NCI-H2227 treated with DMSO at 0.1 percent for 48 hours (cell line): ENCODE results near the gene NPPA.
"Not testable (repeated sequence)": the region's sequence is repeated elsewhere in the genome, so short reads cannot be mapped to it uniquely, and the experiment has no call there.

Experiments
- DNase-seq: peaks from one replicate; lab custom pipeline; 2025; lab: John Stamatoyannopoulos, UW

Gene NPPA

DNA sequence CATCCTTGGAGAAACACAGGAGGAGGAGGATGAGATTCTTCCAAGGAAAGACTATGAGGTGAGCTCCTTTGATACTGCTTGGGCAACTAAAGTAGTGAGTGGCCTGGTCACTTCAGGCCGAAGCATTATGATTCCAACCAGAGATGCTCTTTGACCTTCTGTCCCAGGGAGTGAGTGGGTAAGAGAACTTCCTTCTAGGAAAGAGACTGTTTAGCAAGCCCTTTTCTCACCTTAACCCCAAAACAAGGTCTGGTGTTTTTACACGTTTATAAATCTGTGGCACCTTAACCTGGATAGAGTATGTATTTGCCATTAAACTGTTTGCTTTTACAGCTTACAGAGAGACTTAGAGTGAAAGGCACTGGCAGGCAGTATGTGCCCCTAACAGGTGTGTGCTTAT, 40.5 kb downstream of the NPPA start:
- DNase-seq = no peak

DNA sequence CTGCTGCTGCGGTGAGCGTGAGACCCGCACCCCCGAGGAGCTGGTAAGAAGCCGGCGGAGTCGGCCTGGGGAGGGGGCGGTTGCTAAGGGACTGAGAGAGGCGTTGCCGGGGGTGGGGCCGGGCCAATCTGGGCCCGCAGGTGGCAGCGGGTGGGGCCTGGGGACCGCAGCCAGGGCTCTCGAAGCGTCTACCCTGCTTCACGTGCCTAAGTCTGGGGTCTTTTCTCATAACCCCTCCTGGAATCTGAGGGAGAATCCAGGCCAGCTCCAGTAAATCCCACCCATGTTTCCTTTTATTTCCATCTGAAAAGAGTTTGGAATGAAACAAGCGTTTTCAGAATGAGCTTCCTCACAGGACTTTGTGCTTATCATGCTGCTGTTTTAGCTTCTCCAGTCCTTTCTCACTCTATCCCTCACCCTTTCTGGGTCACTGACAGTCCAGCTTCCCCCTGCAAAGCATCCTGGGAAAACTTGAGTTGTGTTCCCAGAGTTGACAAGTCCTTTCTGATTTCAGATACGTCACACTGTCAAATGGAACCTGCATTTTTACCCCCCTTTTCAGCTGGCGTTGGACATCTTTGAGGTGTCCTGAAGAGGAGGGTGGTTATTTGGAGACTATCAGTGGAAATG, 41.2 kb downstream of the NPPA start:
- no peak for DNase-seq

DNA sequence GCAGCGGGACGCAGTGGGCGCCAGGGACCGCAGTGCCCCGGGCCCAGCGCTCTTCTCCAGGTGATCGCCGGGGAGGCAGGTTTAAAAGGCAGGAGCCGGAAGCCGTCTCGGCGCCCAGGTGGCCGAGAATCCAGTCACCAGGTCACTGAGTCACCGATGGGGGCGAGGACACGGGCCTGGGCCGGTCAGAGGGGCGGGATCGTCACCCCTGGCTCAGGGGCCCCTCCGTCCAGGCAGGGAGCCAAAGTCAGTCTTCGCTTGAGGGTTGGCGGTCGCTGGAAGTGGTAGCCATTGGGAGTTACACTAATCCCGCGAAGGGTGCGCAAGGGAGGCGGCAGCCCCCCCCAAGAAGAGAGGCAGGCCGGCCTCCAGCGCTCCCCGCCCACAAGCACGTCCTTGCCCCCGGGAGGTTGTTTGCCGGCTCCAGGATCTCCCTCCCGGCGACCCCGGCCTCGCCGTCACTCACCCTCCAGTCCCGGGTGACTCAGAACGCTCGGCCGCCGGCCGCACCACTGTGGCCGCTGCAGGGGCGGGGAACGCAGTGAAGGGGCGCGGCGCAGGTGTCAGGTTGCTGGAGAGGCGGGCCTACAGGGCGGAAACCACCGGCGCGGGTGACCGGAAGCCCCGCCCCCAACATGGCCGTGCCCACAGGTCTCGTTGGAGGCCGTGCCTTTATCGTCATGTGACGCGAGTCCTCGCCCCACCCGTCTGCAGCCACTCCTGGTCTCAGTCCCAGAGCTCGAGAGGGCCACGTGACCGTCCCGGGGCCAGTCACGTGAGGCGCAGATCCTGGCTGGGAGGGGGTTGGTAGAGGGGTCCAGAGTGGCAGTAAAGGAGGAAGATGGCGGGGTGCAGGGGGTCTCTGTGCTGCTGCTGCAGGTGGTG, 41.9 kb downstream of the NPPA start, which contains the start of the genes CLCN6 and MTHFR:
Gene CLCN6, plus strand, starts transcription at position 770 of the 885 bp plus-strand sequence. Its CDS starts 72 bp downstream, at position 842.
Gene MTHFR, minus strand, starts transcription at position 543 of the 885 bp plus-strand sequence. CDS start 2,848 bp downstream, outside the sequence.
- DNase-seq = peak; percentile 98

DNA sequence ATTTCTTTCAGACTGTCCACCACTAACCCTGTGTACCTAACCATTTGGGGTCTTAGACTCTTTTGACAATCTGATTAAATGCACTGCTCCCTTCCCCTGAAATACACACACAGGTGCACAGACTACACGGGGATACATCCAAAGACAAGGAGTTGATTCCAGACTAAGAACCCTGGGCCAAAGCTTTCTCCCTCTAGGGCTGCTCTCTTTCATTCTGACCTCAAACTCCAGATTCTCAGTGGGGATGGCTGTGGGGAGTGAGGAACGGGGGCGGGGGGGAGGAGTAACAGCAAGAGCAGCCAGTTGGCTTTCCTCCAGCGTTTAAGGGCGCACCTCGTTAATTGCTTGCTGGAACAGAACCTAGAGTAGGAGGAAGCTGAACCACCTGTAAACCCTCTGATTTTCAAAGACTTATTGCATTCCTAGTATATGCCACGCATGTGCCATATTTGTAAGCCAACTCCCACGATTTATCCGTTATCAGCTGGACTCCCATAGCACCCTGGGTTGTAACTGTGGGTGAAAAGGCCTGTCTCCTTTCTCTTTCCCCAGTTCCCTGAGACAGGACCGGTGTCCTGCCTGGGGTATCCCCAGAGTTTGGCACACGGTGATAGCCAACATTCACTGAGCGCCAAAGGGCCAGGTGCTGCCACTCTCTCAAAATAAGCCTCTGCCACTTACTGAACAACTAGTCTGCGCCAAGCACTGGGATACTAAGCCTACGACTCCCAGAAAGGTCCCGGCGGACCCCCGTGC, 42.7 kb downstream of the NPPA start:
- DNase-seq = peak; percentile 20

DNA sequence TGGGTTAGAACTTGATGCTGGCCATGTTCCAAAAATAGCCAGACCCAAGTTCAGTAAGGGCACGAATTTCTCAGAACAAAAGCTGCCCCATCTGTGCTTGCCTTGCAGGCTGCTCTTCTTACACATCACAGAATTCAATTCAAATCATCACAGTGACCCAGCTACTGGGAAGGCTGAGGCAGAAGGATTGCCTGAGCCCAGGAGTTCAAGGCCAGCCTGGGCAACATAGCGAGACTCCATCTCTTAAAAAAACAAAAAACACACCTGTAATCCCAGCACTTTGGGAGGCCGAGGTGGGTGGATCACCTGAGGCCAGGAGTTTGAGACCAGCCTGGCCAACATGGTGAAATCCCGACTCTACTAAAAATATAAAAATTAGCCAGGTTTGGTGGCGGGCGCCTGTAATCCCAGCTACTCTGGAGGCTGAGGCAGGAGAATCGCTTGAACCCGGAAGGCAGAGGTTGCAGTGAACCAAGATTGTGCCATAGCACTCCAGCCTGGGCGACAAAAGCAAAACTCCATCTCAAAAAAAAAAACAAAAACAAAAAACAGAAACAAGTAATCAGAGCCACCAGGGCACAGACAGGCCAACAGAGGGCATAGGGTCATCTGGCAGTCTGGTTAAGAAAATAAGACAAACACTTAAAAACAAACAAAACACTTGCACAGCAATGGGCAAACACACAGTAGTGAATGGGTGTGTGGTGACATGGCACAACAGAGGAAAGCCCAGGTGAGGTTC, 43.5 kb downstream of the NPPA start:
- not testable (repeated sequence) for DNase-seq

DNA sequence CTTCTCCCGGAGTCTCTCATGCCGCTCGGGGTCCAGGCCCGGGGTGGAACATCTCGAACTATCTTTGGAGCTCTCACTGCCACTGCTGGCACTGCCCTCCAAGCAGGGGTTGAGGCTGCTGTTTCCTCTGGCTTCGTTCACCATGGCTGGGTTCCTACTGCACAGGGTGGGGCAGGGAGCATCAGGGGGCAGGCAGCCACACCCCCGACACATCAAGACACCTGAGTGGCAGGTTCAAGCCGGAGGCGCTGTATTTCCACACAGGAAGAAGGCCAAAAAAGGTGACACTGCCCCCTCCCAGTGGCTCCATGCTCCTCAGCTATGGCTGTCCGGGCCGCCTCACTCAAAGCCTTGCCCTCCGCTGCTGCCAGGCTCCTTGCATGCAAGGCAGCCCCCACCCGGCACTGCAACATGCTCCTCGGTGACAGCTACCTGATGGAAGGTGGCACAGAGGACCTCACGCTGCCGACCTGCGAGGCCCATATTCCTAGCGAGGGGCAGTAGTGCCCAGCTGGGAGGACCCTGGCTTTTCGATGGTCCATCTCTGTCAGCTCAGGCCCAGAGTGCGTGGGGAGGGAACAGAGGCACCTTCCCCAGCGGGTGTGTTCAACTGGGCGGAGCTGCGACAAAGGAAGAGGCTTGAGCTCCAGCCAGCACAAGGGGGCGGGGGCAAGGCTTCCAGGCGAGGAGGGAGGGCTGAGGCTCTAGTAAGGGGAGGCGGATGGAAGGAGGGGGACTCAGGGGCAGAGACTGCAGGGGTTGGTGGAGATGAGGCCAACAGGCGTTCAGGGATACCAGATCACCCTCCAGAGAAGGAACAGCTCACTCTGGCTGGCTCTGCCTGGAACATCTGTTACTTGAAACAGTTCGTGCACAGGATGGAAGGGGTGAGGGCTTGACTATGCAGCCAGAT, 44.4 kb downstream of the NPPA start:
- peak; percentile 81 for DNase-seq

DNA sequence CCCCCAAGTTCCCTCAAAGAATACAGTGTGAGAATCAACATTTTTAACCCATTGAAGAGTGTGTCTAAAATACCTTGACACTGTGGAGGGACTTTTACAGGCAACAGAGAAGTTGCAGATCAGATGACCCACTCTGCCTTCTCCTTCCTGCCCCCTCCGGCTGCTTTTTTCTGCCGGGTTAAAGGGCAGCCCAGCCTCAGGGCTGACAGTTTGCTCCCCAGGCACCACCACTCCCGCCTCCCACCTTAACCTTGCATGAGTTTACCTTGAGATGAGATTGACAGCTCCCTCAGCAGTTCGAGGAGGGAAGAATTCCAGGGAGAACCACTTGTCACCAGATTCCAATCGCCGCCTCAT, 45.0 kb downstream of the NPPA start:
- DNase-seq = no peak

DNA sequence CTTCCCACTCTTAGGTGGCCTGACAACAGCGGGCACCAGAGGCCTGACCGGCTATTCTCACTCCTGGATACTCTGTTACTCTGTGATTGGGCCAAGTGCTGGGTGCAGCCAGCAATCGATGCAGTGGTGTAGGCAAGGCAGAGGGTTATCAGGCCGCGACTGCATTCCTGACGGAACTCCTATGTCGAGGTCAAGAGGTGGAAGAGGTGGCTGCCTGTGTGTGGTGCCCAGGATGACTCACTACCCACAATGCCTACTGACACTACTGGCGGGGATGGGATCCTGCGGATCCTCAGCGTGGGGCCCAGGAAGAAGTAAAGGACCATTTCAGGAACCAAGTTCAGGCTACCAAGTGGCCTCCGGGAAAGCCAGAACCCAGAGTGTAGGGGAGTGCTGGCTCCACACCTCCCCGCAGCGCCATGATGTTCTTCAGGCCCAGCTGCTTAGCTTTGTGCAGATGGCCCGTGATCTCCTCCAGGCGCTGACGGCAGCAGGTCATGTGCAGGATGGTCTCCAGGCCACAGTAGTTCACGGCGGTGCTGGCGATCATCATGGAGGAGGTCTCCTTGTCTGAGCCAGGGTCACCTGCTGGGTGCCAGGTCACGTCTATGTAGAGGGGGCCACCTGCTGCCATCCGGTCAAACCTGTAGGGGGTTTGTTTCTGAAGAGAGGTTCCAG, 46.7 kb downstream of the NPPA start:
- no peak for DNase-seq

DNA sequence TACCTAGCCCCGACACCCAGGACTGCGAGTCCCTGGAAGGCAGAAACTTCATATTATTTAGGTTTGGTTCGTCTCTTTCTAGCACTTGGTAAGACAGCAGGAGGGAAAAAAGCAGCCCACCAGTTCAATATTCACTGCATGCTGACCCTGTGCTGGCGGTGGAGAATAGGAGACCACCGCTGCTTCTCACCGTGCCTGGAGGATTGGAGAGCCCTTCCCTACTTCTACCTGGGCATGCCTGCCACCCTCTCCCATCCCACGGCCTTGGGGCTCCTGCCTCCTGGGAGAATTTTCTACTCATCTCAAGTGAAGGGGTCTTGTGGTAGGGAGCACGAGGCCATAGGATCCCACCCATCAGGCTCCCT, 47.2 kb downstream of the NPPA start:
- DNase-seq = no peak

DNA sequence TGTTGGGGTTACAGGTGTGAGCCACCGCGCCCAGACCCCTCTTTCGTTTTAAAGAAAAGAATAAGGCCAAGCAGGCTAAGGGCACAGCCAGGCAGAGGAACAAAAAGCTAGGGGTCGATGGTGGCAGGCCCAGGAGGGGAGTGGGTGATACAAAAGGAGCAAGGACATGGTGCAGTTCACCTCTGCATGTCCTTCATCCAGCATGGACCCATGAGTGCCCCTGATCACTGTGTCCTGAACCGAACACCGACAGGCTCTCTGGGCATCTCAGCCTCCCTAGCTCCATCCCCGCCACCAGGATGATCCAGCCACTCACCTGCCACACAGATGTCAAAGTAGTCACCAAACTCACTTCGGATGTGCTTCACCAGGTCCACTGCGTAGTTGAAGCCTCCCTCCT, 47.7 kb downstream of the NPPA start:
- no peak for DNase-seq

DNA sequence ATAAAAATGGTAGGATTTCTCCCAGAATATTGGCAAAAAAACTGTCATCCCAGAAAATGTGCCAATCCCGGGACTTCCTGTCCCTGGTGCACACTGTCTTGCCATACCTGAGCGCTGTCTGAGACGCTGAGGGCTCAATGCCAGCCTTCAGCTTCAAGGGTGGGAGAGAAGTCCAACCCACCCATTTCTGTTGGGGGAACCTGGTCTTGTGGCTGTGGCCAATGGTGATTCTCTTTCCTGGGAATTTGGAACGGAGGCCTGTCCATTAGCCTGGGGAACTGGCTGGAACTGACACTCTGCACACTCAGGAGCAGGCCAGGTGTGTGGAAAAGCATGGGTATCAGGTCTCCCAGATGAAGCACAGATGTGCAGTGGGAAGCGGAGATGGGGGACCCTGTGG, 48.5 kb downstream of the NPPA start:
- DNase-seq = no peak

DNA sequence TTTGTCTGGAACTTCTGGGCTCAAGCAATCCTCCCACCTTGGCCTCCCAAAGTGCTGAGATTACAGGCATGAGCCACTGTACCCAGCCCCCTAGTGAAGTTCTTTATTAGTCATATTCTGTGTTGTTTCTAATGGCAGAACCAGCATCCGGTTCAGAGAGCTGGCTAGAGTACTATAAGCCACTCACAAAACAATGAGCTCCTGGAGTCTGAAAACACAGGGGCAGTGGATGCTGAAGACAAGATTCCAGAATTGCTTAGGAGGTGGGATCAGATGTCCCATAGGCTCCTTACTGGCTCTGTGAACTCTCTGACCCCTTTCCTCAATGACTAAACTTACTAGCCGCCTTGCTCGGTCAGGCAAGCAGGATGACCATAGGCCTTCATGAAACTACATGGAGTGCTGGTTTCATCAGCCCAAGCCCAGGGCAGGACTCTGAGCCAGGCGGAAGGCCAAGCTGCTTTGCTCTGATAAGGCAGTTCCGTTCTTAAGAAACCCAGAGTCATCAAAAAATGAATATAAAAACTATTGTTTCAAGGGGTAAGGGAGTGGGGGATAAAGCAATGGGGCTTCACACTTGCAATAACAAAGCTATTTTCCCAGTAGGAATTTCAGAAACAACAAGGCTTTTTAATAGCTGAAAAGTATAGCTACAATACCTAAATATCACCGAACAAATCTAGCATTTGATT, 49.9 kb downstream of the NPPA start:
- DNase-seq = no peak

DNA sequence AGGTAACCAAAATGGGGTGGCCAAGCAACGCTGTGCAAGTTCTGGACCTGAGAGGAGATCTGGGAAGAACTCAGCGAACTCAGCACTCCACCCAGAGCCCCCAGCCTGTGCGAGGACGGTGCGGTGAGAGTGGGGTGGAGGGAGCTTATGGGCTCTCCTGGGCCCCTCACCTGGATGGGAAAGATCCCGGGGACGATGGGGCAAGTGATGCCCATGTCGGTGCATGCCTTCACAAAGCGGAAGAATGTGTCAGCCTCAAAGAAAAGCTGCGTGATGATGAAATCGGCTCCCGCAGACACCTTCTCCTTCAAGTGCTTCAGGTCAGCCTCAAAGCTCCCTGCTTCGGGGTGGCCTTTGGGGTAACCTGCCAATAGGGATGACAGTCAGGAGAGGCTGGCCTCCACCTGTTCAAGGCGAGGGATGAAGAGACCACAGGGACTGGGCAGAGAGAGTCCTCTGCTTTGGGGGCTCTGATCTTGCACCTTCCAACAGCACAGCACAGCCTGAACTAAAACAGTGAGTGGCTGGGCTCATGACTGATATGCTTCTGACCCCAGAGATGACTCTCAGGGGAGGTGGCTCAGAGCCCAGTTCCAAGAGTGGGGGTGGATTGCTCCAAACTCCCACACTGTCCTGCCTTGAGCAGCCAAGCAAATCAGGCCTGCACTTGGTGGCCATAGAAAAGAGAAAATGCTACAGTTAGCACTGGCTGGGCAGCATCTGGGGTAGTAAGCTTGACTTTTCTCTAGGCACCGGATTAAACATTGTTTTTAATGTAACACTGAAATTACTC, 51.4 kb downstream of the NPPA start:
- DNase-seq = no peak
